ENCODE data around the gene PPP1R1A. TPM values are rescaled to one million over a fixed set of nuclear protein-coding genes. Genes with fewer than 3 reads are reported as not detected.

PPP1R1A gene
- total and polyA plus RNA-seq, 2 experiments from 2014 or later: 7.6 to 26.9 TPM

DNA sequence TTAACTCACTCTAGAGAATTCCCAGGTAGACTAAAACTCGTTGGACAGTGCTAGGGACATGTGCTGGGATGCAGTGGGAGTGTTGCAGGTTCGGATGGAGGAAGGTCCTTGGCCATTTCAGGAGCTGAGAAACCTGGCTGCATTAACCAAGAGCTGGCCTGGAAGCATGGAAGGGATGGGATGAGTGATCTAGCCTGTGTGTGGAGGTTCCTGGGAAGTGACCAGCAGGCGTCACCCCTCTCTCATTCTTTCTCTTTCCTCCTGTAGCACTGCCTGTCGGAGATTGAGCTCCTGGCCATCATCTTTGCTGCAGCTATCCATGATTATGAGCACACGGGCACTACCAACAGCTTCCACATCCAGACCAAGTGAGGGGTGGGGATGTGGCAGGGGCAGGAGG, 15.6 kb downstream of the PPP1R1A start (continued):
- no peak for TF ChIP-seq EZH2 (IDR thresholded peaks at IDR 0.05; ENCODE audit: low read depth, unreplicated experiment)
- TF ChIP-seq, protein P1, sequence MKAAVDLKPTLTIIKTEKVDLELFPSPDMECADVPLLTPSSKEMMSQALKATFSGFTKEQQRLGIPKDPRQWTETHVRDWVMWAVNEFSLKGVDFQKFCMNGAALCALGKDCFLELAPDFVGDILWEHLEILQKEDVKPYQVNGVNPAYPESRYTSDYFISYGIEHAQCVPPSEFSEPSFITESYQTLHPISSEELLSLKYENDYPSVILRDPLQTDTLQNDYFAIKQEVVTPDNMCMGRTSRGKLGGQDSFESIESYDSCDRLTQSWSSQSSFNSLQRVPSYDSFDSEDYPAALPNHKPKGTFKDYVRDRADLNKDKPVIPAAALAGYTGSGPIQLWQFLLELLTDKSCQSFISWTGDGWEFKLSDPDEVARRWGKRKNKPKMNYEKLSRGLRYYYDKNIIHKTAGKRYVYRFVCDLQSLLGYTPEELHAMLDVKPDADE (IDR thresholded peaks at IDR 0.05): no peak
- TF ChIP-seq STAT1 (IDR thresholded peaks at IDR 0.05; ENCODE audit: unreplicated experiment): no peak
- TF ChIP-seq CTCF (conservative IDR thresholded peaks at IDR 0.05; ENCODE audit: low read depth in 2 of 2): peak; percentile 37 to 69; a peak in 3 of 4 replicates

DNA sequence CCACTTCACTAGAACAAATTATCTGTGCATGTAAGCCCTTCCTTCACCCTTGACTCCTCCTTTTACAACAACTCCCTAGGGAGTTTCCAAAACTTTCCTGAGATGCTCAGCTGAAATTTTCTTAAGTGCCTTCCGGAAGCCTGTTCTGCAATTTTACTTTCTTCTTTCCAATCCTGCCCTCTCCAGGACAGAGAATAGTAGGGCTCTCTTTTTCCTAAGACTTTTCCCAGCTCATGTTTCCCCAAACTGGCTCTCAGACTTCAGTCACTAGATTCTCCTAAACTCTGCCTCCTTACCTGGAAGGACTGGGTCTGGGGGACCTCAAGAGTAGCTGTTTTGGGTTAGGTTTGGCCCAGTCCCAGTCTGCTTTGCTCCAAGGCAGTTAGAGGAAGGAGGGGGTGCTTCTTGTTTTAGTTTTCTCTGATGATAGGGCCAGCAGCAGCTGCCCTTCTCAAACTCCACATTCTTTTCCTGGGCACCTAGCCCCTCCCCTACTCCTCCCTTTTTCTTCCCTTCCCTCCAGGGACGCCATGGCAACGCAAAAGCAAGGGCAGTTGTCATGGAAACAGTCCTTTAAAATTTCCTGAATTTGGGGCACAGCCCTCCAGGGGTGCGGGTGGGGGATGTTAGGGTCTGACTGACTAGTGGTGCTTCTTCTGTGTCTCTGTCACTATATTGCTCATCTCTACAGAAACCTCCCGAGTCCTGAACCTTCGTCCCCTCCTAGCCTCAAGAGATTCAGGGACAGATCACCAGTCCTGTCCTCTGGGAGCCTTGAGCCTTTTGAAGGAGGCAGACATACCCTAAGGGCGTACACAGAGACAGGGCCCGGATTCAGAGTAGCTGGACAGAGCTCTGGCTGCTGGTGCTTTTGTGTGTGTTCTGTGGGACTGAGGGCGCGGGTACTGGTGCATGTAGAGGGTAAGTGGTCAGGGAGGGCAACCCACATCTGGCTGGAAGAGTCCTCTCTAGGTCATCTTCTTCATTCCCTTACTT, 17.0 kb downstream of the PPP1R1A start:
- H3K4me2 ChIP-seq: peak overlapping the region; percentile 5; the same call in 1 of the 2 replicates
- peaks cover 9% of the 10 kb centered on the region; the same call in 1 of the 2 replicates for H3F3A ChIP-seq (replicated peaks; ENCODE audit: low read depth)
- H3K9me3 Mint-ChIP-seq: no peaks in the 10 kb centered on the region
- H3K36me3 ChIP-seq (ENCODE audit: insufficient read depth): no peaks in the 10 kb centered on the region
- no peak overlapping the region for H2AFZ ChIP-seq
- peaks cover 10% of the 10 kb centered on the region for H3K27me3 ChIP-seq (ENCODE audit: insufficient read depth)
- H3K4me3 ChIP-seq: no peak overlapping the region
- H3K27ac ChIP-seq (ENCODE audit: low read depth): no peak overlapping the region
- H3K79me2 ChIP-seq (replicated peaks; ENCODE audit: insufficient read depth): no peaks in the 10 kb centered on the region
- no peak overlapping the region for H3K4me3 Mint-ChIP-seq
- H4K20me1 ChIP-seq (replicated peaks; ENCODE audit: insufficient read depth): no peaks in the 10 kb centered on the region
- H3K4me1 ChIP-seq (ENCODE audit: insufficient read depth): peaks cover 31% of the 10 kb centered on the region
- H3K9me2 ChIP-seq (ENCODE audit: insufficient read depth): 0 out of 2 replicates have a peak, but pooled peaks cover 4% of the 10 kb centered on the region
- ATAC-seq: peak; percentile 65
- DNase-seq (ENCODE audit: low spot score): peak; percentile 88
- H3K36me3 Mint-ChIP-seq (ENCODE audit: low read depth): no peaks in the 10 kb centered on the region; the same call in 2 of the 3 replicates
- H3K27me3 Mint-ChIP-seq (ENCODE audit: insufficient read depth, low read depth, poor library complexity): peaks cover 13% of the 10 kb centered on the region
- H3K27ac Mint-ChIP-seq: no peak overlapping the region
- peaks cover 40% of the 10 kb centered on the region for H3K4me1 Mint-ChIP-seq
- TF ChIP-seq STAT1 (IDR thresholded peaks at IDR 0.05; ENCODE audit: unreplicated experiment) (no peak), CTCF (conservative IDR thresholded peaks at IDR 0.05; ENCODE audit: low read depth in 2 of 2) (peak; percentile 47 to 53)
